T-helper 2 cell (primary cell): ENCODE results near the gene GLCCI1.
"Not testable (repeated sequence)": the region's sequence is repeated elsewhere in the genome, so short reads cannot be mapped to it uniquely, and the experiment has no call there.

Source experiments
- DNase-seq, 5 experiments: peaks; one replicate each; pipeline versions ENCODE4 v3.0.0 to v3.0.0-alpha.2; 2012 to 2022

GLCCI1 gene

DNA sequence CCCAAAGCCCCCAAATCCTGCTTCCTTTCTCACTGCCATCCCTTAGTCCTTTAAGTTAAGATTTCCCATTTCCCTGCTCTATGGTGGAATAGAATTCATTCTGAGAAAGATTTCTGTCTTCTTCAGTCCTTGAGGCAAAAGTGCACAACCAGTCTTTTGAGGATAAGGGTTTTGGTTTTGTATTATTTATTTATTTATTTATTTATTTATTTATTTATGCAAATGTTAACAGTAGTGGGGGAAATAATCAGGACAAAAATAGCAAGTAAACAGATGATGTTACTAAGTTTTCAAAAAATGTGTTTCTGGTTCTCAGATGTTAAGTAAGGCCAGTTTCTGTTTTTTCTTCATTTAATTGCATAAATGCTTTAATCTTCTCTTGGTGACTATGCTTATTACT, 84.2 kb downstream of the GLCCI1 start:
- no peak for DNase-seq

DNA sequence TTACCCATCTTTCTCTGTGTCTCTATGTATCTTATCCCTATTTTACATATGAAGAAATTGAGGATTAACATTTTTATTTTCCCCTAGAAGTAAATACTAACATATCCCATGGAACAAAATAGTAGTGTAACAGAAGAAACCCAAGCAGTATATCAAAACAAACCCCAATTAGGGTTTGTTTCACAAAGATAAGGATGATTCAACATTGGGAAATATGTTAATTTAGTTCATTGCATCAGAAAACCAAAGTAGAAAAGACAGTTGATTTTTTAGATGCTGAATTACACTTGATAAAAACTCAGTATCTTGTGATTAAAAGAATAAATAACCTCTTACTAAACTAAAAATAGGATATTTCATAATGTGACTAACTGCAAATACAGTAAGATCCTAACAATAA, 87.8 kb downstream of the GLCCI1 start:
- DNase-seq, result no peak

DNA sequence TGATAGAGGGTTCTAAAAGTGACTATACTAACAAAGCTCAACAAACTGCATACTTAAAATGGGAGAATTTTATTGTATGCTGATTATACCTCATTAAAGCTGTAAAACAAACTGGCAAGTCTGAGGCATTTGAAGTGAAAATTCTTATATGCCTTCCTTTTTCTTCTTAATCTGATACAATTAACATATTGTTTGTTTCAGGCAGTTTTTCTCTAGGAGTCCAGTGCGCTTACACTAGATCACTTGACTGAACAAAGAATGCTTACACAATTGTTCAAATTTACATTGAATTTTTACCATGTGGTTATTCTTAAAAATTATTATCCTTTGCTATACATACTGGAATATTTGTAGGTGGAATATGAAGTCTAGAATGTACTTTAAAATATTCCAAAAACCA, 89.0 kb downstream of the GLCCI1 start:
- DNase-seq, result no peak

- DNase-seq, result no peak
These were observed 89.7 kb downstream of the GLCCI1 start for GRCh38 chr7:8058322-8058721.

GRCh38 chr7:8058852-8059251, 90.3 kb downstream of the GLCCI1 start:
- no peak for DNase-seq

DNA sequence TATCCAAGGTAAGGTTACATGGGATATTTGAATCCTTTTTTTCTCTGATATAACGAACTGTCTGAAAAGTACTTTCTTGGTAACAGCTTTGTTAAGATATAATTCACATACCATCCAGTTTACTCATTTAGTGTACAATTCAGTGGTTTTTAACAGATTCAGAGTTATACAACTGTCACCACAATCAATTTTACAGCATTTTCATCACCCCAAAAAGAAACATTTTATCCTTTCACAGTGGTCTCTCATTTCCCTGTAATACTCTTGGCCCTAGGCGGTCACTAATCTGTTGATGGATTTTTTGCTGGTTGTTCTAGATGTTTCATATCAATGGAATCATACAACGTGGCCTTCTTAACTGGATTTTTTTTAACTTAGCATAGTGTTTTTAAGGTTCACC, 91.6 kb downstream of the GLCCI1 start:
- DNase-seq, result peak in 1 of 5 experiments; percentile 10

GRCh38 chr7:8063300-8063699, 94.7 kb downstream of the GLCCI1 start:
- DNase-seq, result peak in 1 of 5 experiments; percentile 81

DNA sequence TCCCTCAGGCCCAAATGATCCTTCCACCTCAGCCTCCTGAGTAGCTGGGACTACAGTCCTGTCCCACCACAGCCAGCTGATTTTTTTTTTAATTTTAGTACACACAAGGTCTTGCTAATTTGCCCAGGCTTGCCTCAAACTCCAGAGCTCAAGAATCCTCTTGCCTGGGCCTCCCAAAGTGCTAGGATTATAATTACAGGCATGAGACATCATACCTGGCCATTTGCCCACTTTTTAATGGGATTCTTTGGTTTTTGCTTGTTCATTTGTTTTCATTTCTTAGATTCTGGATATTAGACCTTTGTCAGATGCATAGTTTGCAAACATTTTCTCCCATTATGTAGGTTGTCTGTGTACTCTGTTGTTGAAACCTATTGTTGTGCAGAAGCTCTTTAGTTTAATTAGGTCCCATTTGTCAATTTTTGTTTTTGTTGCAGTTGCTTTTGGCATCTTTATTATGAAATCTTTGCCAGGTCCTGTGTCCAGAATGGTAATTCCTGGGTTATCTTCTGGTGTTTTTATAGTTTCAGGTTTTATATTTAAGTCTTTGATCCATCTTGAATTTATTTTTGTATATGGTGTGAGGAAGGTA, 95.2 kb downstream of the GLCCI1 start:
- no peak for DNase-seq

DNA sequence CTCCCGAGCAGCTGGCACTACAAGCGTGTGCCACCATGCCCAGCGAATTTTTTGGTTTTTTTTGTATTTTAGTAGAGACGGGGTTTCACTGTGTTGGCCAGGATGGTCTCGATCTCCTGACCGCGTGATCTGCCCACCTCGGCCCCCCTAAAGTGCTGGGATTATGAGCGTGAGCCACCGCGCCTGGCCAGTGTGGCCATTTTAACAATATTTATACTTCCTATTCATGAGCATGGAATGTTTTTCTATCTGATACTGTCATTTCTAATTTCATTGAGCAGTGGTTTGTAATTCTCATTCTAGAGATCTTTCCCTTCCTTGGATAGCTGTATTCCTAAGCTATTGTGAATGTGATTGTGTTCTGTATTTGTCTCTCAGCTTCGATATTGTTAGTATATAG, 96.2 kb downstream of the GLCCI1 start:
- no peak for DNase-seq

DNA sequence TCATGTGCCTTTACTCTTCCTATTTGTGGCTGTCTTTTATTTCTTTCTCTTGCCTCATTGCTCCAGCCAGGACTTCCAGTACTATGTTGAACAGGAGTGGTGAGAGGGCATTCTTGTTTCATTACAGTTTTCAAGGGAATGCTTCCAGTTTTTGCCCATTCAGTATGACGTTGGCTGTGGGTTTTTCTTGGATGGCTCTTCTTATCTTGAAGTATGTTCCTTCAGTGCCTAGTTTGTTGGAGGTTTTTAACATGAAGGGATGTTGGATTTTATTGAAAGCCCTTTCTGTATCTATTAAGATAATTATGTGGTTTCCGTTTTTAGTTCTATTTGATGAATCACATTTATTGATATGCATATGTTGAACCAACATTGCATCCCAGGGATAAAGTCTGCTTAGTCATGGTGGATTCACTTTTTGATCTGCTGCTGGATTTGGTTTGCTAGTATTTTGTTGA, 96.8 kb downstream of the GLCCI1 start:
- DNase-seq, result no peak

GRCh38 chr7:8068892-8069686, 100.5 kb downstream of the GLCCI1 start:
- DNase-seq, result no peak

DNA sequence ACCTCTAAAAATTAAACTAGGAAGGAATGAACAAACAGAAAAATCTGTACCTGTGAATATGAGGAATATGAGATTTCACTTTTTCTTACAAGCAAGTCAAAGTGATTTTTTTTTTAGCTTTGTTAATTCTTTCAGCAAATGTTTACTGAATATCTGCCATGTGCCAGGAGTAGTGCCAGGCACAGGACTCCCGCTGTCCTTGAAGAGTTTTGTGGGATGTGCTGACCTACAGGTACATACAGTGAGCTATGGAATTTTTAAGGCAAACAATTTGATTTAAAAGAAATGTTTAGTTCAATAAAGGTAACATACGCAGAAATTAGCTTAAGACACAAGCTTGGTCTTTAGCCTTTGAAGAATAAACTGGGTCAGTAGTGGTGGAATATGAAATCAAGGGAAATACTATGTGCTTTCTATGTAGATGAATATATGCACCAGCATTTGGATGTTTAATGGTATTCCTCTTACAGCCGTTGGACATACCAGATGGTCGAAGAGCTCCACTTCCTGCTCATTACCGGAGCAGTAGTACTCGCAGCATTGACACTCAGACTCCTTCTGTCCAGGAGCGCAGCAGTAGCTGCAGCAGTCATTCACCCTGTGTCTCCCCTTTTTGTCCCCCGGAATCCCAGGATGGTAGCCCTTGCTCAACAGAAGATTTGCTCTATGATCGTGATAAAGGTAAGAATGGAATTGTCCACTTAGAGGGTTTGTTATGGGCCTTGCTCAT, 102.0 kb downstream of the GLCCI1 start:
- DNase-seq, result no peak

- no peak for DNase-seq
These were observed 109.8 kb downstream of the GLCCI1 start for GRCh38 chr7:8078418-8078817.

- no peak for DNase-seq
These were observed 114.2 kb downstream of the GLCCI1 start for GRCh38 chr7:8082762-8083161.

GRCh38 chr7:8084836-8085235, 116.2 kb downstream of the GLCCI1 start:
- DNase-seq, result no peak

DNA sequence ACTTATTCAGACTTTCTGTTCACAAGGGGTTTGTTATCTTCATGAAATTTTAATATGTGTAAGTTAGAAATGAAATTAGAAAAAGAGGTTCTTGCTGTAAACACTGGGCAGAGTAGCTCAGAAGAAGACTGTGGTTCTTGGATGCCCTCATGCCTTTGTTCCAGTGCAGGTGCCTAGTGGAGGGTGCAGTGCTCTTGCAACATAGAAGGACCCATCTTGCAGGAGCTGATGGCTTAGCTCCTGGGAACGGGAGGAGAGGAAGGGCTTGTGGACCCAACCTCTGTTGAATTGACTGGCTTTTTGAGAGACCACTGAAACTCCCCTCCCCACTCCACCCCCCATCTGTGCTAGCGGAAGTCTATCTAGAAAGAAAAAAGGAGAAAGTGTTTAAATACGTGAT, 116.8 kb downstream of the GLCCI1 start:
- DNase-seq, result no peak

- DNase-seq, result no peak
These were observed 117.6 kb downstream of the GLCCI1 start for GRCh38 chr7:8086239-8086638.

DNA sequence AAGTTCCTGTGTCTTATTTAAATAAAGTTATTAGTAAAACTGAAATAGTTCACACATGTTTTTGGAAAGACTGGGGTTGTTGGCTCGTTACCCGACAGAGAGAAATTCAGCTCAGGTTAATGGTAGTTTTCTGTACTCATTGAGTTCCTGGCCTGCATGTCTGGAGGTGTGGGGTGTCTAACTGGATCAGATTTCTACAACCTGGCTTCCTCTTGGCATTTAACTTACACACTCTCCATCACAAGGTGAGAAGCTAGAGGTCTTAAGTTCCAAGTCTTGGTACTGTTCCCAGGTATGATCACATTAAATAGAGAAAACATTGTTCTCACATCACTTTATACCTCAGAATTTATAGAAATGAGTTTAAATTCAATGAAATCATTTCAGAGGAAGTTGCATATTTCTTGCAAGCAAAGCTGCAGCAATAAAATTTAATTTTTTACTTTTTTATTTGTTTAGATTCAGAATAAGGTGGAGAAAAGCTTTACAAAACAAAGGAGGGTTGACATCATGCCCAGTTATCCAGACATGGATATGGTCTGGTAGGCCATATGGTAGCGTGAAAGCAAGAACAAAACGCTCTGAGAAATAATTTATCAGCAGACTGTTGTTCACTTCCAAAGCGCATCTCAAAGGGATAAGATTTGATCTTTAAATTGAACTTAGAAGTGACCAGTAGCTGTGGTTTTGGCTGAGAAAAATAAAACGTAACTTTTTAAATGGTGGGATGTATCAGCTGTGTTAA, 120.6 kb downstream of the GLCCI1 start:
- DNase-seq, result no peak

- DNase-seq, result no peak
These were observed 123.5 kb downstream of the GLCCI1 start for GRCh38 chr7:8092140-8092539.

DNA sequence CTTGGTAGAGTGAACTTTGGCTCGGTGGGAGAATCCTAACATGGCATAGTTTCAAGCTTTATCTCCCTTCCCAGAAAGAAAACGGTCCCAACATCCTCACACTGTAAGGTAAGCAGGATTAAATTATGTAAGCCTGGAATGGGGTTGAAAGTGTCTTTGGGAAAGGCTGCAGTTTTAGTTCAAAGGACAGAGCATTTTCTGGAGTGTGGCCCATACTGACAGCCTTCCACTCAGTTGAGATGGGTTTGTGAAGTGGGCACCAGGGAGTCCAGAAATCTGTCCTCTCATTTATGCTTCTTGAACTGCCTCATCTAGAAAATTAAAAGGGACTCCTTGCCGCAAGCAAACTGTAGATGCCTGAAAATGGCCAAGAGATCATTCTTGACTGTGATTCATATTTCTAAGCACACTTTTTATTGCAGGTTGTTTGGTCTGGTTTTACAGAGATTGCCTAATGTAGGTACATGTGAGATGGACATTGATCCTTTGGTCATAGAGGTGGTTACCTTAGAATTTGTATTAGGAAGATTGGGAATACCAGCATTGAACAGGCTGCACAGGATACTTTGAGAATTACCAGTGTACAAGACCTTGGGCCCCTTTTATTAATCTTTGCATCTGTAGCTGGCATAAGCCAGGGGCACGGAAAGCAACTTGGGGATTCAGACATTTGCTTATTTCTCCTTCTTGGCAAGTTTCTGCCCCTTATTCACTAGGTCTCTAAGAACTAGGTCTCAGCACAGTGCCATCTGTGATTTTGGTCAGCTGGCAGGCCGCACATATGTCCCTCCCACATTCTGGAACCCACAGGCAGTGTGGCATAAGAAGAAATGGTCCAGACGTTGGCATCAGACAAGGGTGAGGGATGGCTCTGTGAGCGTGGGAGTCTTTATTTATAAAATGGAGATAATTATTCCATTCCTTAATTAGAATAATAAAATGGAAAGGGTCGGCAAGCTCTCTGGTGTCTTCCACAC, 125.9 kb downstream of the GLCCI1 start:
- no peak for DNase-seq

DNA sequence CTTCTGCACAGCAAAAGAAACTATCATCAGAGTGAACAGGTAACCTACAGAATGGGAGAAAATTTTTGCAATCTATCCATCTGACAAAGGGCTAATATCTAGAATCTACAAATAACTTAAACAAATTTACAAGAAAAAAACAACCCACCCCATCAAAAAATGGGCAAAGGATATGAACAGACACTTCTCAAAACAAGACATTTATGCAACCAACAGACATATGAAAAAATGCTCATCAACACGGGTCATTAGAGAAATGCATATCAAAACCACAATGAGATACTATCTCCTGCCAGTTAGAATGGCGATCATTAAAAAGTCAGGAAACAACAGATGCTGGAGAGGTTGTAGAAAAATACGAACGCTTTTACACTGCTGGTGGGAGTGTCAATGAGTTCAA, 132.7 kb downstream of the GLCCI1 start:
- DNase-seq, result not testable (repeated sequence)

DNA sequence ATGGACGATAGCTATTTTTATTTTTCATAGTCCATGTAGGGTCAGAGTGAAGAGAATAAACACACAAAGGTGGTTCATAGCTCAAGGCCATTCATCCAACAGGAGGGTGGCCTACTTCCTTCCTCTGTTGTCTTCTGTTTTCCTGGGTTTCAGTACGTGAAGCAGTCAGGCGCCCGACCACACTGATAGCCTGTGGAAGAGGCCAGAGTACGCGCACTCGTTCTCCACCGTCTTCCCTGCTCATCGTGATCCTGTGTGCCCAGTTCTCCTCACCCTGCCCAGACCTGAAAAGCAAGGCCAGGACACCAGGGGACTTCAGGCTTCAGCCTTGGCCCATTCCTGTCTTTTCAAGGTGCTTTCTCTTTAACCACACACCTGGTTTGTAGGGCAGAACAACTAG, 134.7 kb downstream of the GLCCI1 start:
- no peak for DNase-seq
